DOHH2 (cell line): ENCODE results near the gene PCDHGA11.

Experiments
- EZH2phosphoT487 ChIP-seq: fragments of 200-600 bp; sonication (generic); IDR thresholded peaks from 2 replicates; pipeline ENCODE4 v1.6.1; 2017; ENCODE audit warnings: borderline replicate concordance, mild to moderate bottlenecking, antibody characterized with exemption, low read length, moderate library complexity, mixed read lengths
- TF ChIP-seq, protein P1 (sequence below): fragments of 200-600 bp; sonication (generic); IDR thresholded peaks from one replicate; pipeline ENCODE4 v1.5.1; 2014; ENCODE audit warnings: antibody characterized with exemption, mild to moderate bottlenecking, low read depth, low read length; ENCODE audit not compliant: poor library complexity, severe bottlenecking

DNA sequence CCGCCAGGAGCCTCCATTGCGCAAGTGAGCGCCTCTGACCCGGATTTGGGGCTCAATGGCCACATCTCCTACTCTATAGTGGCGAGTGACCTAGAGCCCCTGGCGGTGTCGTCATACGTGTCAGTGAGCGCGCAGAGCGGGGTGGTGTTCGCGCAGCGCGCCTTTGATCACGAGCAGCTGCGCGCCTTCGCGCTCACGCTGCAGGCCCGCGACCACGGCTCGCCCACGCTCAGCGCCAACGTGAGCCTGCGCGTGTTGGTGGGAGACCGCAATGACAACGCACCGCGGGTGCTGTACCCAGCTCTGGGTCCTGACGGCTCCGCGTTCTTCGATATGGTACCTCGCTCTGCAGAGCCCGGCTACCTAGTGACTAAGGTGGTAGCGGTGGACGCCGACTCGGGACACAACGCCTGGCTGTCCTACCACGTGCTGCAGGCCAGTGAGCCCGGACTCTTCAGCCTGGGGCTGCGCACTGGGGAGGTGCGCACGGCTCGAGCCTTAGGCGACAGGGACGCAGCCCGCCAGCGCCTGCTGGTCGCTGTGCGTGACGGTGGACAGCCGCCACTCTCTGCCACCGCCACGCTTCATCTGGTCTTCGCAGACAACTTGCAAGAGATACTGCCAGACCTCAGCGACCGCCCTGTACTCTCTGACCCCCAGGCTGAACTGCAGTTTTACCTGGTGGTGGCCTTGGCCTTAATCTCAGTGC is 11.1 kb upstream of the PCDHGA11 start:
- TF ChIP-seq, protein P1, sequence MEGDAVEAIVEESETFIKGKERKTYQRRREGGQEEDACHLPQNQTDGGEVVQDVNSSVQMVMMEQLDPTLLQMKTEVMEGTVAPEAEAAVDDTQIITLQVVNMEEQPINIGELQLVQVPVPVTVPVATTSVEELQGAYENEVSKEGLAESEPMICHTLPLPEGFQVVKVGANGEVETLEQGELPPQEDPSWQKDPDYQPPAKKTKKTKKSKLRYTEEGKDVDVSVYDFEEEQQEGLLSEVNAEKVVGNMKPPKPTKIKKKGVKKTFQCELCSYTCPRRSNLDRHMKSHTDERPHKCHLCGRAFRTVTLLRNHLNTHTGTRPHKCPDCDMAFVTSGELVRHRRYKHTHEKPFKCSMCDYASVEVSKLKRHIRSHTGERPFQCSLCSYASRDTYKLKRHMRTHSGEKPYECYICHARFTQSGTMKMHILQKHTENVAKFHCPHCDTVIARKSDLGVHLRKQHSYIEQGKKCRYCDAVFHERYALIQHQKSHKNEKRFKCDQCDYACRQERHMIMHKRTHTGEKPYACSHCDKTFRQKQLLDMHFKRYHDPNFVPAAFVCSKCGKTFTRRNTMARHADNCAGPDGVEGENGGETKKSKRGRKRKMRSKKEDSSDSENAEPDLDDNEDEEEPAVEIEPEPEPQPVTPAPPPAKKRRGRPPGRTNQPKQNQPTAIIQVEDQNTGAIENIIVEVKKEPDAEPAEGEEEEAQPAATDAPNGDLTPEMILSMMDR = no peak
- TF ChIP-seq EZH2phosphoT487 = no peak
